Pancreas (tissue), 10 donors: ENCODE measurements around the gene ZNF660. TPM values are rescaled to one million over a fixed set of nuclear protein-coding genes. Genes with fewer than 3 reads are reported as not detected.

Source experiments
- ATAC-seq, 4 donors: fragments of 200-7000 bp; cut with Tn5 transposase; one replicate each; pipeline versions ENCODE4 v1.8.0 to v1.9.1; 2020; ENCODE audit warnings: mild to moderate bottlenecking in 4 of 4, moderate library complexity in 4 of 4
- DNase-seq, 6 donors: peaks; one replicate each; pipeline ENCODE4 v3.0.0-alpha.2; 2020
- FAIRE-seq: peaks from 2 replicates; lab custom pipeline; 2012; peaks lifted over from hg19 to GRCh38; lab: Jason Lieb, UNC
- H3K27ac ChIP-seq, 4 donors: fragments of 200-600 bp; sonication (generic); 1 replicate in 3 of 4; 2 replicates in 1 of 4; pipeline versions ENCODE4 v1.5.0 to v1.8.0; 2020
- H3K27me3 ChIP-seq, 4 donors: fragments of 200-600 bp; one replicate each; pipeline ENCODE4 v1.8.0; 2021
- H3K36me3 ChIP-seq, 3 donors: fragments of 200-600 bp; sonication (generic) in 1 of 3; one replicate each; pipeline versions ENCODE4 v1.5.0 to v1.8.0; 2020 to 2021
- H3K4me1 ChIP-seq, 3 donors: fragments of 200-600 bp; one replicate each; pipeline ENCODE4 v1.8.0; 2021
- H3K4me3 ChIP-seq, 4 donors: fragments of 200-600 bp; sonication (generic) in 2 of 4; one replicate each; pipeline versions ENCODE4 v1.5.0 to v1.8.0; 2020 to 2021
- H3K9me3 ChIP-seq, 4 donors: fragments of 200-600 bp; one replicate each; pipeline ENCODE4 v1.8.0; 2021
- CTCF ChIP-seq, 4 donors: fragments of 200-600 bp; sonication (generic) in 3 of 4; IDR thresholded peaks; one replicate each; pipeline versions ENCODE4 v1.5.0 to v1.8.0; 2021; ENCODE audit warnings: antibody characterized with exemption in 4 of 4
- WGBS, 2 donors: extraction: QIAGEN DNeasy Blood & Tissue Kit; methylation state at CpG; one replicate each; pipeline ENCODE4 v1.1.7; 2013; 5-methylcytosine and 5-hydroxymethylcytosine counted together
- intact Hi-C, 3 donors: fragments of 100-400 bp; cut with DNase I; formaldehyde crosslinking; loops; one replicate each; pipeline versions ENCODE4 v1.11.1 to v1.14.2; 2022
- polyA plus RNA-seq, 2 donors: library from polyadenylated mRNA; stranded (reverse); fragments of 200-250 nt; gene quantifications; one replicate each; pipeline ENCODE4 v1.2.3, GENCODE V29; 2013
- total RNA-seq, 6 donors: library from RNA; stranded (reverse); fragmentation: NEBNext Ultra II Directional in 4 of 6; extraction: Animal tissue kit (Norgen Biotek cat#: 25700) in 4 of 6; gene quantifications; one replicate each; pipeline versions ENCODE4 v1.2.1 to v1.2.4, GENCODE V29; 2021 to 2023
- donor health status: healthy with polysubstance abuse.
- donor health status: DM: no; HTN: no; CAD: no; lungs with moderate emphysema.
- donor health status: DM: no; HTN: no; CAD: no.
- donor health status: control.
- donor health status: control.
- donor health status: Bipolar disorder and iron deficiency.
- donor health status: DM: yes; HTN: yes; CAD: no.
- donor health status: DM: no; HTN: no; CAD: no.
- donor health status: DM: no; HTN: no; CAD: no.
- donor health status: DM: yes; HTN: yes; CAD: no.

The ZNF660 gene
- total and polyA plus RNA-seq, 8 donors = 0.66 to 1.9 (median 1.2) TPM

- 89 to 94% methylated on average over 1 of the region's 1 CpG for WGBS, 2 donors
- FAIRE-seq (no peak), ATAC-seq (no peak), DNase-seq (no peak)
- Histone ChIP-seq H3K4me3 (no peak overlapping the region), H3K27me3 (no peaks in the 10 kb centered on the region), H3K27ac (no peak overlapping the region), H3K4me1 (no peaks in the 10 kb centered on the region), H3K36me3 (peaks cover 0 to 12% (median 6%) of the 10 kb centered on the region in 3 donors), H3K9me3 (no peaks in the 10 kb centered on the region)
- intact Hi-C loops = no loop called here
- TF ChIP-seq CTCF (IDR thresholded peaks at IDR 0.05) = no peak
Observed at GRCh38 chr3:44596621-44597020, 11.9 kb downstream of the ZNF660 start.

DNA sequence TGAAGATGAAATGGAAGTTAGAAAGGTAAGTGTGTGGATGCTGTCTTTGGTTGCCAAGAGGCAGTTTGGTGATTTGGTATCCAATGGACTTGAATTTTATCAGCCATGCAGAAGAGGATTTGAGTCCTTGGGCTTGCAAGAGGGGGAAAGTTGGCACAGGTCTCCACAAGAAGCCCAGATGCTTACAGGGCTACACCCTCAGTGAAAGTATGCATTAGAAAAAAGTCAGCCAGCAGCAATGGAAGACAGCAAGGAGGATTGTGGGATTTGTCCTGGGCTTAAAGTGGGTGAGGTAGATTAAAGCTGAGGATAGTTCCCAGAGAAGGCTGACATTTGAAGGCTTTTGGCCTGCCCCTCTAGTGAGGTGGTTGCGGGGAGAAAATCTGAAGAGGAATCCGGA lies 17.0 kb downstream of the ZNF660 start:
- H3K27ac ChIP-seq = no peak overlapping the region
- no peak for TF ChIP-seq CTCF (IDR thresholded peaks at IDR 0.05)
- H3K4me3 ChIP-seq = no peak overlapping the region
- no peaks in the 10 kb centered on the region for H3K9me3 ChIP-seq
- ATAC-seq (no peak), DNase-seq (no peak), FAIRE-seq (no peak)
- intact Hi-C loops = no loop called here
- no peaks in the 10 kb centered on the region for H3K4me1 ChIP-seq
- no peaks in the 10 kb centered on the region for H3K36me3 ChIP-seq
- 94 to 98% methylated on average over 2 of the region's 2 CpGs for WGBS, 2 donors
- no peaks in the 10 kb centered on the region for H3K27me3 ChIP-seq

DNA sequence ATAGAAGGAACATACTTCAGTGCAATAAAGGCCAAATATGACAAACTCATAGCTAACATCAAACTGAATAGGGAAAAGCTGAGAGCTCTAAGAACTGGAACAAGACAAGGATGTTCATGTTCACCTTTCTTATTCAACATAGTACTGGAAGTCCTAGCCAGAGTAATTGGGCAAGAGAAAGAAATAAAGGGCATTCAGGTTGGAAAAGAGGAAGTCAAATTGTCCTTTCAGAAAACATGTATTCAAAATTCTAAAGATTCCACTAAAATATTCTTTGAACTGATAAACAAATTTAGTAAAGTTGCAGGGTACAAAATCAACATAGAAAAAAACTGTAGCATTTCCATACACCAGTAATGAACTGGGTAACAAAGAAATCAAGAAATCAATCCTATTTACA lies 27.9 kb downstream of the ZNF660 start:
- Histone ChIP-seq H3K9me3 (no peaks in the 10 kb centered on the region), H3K4me3 (no peak overlapping the region), H3K4me1 (no peaks in the 10 kb centered on the region), H3K27me3 (no peaks in the 10 kb centered on the region), H3K36me3 (no peaks in the 10 kb centered on the region), H3K27ac (no peak overlapping the region)
- DNase-seq (no peak), FAIRE-seq (no peak), ATAC-seq (no peak)
- intact Hi-C loops = no loop called here
- no peak for TF ChIP-seq CTCF (IDR thresholded peaks at IDR 0.05)

DNA sequence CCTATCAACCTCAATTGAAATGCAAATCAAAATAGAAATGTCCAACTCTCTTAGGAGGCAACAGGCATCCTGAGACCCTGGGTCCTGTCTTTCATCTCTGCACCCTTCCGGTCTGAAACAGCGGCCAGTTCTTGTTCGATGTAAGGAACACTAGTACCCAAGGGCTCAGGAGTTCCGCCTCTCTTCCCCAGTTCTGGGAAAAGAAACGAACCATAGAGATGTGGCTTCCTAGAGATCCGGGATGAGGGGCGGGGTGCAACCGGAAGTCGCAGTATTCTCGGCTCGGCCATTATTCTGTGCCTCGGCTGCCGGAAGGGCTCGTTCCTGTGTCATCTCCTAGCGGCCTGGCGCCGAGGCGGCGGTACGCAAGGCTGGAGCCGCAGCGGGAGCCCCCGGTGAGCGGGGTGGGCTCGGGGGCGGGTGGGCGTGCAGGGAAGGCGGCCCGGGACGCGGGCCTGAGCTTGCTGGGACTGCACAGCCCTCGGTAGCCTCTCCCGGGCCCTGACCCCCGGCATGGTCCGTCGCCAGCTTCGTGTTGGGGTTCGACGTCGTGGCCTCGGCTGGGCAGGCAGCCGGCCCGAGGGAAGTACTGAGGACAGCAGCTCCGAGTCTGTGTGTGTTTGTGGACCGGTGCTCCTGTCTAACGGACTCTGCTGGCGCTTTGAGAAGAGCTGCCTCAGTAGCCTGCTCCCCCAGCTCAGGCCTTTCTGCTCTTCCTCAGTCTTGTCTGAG lies 40.2 kb downstream of the ZNF660 start, which contains the start of gene ZNF197:
ZNF197 (plus strand) TSS at position 288 of the 732 bp plus-strand sequence. CDS start 4,119 bp downstream, outside the sequence.
- ATAC-seq = peak; percentile 99 to 100 (median 100)
- 1% methylated on average over 35 to 47 of the region's 47 CpGs for WGBS, 2 donors
- intact Hi-C loops = no loop called here

More for the DNA sequence above, 40.2 kb downstream of the ZNF660 start, which contains the start of gene ZNF197:
- Histone ChIP-seq H3K9me3 (no peaks in the 10 kb centered on the region), H3K4me3 (peak within 1 kb of the TSS; percentile 64 to 95 (median 81)), H3K27ac (peak within 1 kb of the TSS; percentile 72 to 84 (median 77)), H3K36me3 (peaks cover 0 to 1% (median 0%) of the 10 kb centered on the region in 3 donors), H3K4me1 (peaks cover 7 to 19% (median 12%) of the 10 kb centered on the region in 3 donors), H3K27me3 (no peaks in the 10 kb centered on the region)
- peak; percentile 79 to 91 (median 84) for DNase-seq
- no peak for TF ChIP-seq CTCF (IDR thresholded peaks at IDR 0.05)
- no peak for FAIRE-seq
